ENCODE data around the gene CSF3.

DNA sequence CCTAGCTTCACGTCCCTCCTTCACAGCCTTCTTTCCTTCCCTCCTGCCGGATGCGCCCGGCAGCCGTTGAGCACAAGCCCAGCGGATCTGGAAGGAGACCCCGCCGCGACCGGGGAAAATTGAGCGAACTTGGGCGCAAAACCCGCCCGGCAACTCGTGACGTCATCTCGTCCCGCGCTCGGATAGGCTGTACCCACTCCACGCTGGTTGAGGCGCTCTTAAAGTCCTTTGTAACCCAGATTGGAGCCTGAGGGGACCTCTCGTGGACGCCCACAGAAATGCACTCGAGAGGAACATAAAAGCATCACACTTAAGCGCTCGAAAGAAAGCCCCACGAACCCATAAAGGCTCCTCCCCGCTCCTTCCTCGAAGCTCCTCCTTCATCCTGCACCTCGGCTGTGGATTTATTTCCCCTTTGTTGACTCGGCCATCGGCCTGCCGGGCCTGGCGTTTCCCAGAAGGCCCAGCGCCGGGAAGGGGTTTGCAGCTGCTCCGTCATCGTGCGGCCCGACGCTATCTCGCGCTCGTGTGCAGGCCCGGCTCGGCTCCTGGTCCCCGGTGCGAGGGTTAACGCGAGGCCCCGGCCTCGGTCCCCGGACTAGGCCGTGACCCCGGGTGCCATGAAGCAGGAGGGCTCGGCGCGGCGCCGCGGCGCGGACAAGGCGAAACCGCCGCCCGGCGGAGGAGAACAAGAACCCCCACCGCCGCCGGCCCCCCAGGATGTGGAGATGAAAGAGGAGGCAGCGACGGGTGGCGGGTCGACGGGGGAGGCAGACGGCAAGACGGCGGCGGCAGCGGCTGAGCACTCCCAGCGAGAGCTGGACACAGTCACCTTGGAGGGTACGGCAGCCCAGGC lies 34.7 kb upstream of the CSF3 start, which contains the start of gene PSMD3:
- TF ChIP-seq, protein P1, sequence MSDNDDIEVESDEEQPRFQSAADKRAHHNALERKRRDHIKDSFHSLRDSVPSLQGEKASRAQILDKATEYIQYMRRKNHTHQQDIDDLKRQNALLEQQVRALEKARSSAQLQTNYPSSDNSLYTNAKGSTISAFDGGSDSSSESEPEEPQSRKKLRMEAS (CRISPR knock-in tag; IDR thresholded peaks at IDR 0.05), result peak; percentile 93
- TF ChIP-seq NR3C1 (CRISPR knock-in tag; conservative IDR thresholded peaks at IDR 0.05; ENCODE audit: low read depth) (no peak), MXD4 (CRISPR knock-in tag; IDR thresholded peaks at IDR 0.05; ENCODE audit: borderline replicate concordance) (no peak), TEAD4 (CRISPR knock-in tag; IDR thresholded peaks at IDR 0.05) (peak; percentile 78; the same call in 1 of the 2 replicates)
- TF ChIP-seq, protein P2, sequence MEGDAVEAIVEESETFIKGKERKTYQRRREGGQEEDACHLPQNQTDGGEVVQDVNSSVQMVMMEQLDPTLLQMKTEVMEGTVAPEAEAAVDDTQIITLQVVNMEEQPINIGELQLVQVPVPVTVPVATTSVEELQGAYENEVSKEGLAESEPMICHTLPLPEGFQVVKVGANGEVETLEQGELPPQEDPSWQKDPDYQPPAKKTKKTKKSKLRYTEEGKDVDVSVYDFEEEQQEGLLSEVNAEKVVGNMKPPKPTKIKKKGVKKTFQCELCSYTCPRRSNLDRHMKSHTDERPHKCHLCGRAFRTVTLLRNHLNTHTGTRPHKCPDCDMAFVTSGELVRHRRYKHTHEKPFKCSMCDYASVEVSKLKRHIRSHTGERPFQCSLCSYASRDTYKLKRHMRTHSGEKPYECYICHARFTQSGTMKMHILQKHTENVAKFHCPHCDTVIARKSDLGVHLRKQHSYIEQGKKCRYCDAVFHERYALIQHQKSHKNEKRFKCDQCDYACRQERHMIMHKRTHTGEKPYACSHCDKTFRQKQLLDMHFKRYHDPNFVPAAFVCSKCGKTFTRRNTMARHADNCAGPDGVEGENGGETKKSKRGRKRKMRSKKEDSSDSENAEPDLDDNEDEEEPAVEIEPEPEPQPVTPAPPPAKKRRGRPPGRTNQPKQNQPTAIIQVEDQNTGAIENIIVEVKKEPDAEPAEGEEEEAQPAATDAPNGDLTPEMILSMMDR (IDR thresholded peaks at IDR 0.05), result peak; percentile 52
- TF ChIP-seq, protein P3, sequence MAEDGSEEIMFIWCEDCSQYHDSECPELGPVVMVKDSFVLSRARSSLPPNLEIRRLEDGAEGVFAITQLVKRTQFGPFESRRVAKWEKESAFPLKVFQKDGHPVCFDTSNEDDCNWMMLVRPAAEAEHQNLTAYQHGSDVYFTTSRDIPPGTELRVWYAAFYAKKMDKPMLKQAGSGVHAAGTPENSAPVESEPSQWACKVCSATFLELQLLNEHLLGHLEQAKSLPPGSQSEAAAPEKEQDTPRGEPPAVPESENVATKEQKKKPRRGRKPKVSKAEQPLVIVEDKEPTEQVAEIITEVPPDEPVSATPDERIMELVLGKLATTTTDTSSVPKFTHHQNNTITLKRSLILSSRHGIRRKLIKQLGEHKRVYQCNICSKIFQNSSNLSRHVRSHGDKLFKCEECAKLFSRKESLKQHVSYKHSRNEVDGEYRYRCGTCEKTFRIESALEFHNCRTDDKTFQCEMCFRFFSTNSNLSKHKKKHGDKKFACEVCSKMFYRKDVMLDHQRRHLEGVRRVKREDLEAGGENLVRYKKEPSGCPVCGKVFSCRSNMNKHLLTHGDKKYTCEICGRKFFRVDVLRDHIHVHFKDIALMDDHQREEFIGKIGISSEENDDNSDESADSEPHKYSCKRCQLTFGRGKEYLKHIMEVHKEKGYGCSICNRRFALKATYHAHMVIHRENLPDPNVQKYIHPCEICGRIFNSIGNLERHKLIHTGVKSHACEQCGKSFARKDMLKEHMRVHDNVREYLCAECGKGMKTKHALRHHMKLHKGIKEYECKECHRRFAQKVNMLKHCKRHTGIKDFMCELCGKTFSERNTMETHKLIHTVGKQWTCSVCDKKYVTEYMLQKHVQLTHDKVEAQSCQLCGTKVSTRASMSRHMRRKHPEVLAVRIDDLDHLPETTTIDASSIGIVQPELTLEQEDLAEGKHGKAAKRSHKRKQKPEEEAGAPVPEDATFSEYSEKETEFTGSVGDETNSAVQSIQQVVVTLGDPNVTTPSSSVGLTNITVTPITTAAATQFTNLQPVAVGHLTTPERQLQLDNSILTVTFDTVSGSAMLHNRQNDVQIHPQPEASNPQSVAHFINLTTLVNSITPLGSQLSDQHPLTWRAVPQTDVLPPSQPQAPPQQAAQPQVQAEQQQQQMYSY (CRISPR knock-in tag; IDR thresholded peaks at IDR 0.05), result peak; percentile 10
